Measurements from ENCODE around the gene FMN1. TPM values are rescaled to one million over a fixed set of nuclear protein-coding genes. Genes with fewer than 3 reads are reported as not detected.

Gene FMN1
- total RNA-seq, 2 donors from 2014 or later, result 0.60 to 1.1 TPM

GRCh38 chr15:32738666-32739065 lies 455.8 kb downstream of the FMN1 start:
- H3K27me3 Mint-ChIP-seq (ENCODE audit: insufficient read depth), result peaks cover 2% of the 10 kb centered on the region
- peaks cover 3% of the 10 kb centered on the region for H3K36me3 Mint-ChIP-seq (ENCODE audit: low read depth)
- H3K27ac Mint-ChIP-seq, result no peak overlapping the region
- TF ChIP-seq CTCF (conservative IDR thresholded peaks at IDR 0.05), result no peak
- DNase-seq, result no peak
- H3K9ac ChIP-seq (ENCODE audit: extremely low read depth, low read length, poor library complexity, severe bottlenecking), result no peak overlapping the region
- peaks cover 28% of the 10 kb centered on the region for H3K9me3 Mint-ChIP-seq
- no peaks in the 10 kb centered on the region for H3K27me3 ChIP-seq (ENCODE audit: control insufficient read depth, insufficient read depth, low read length, poor library complexity, severe bottlenecking)
- H3K4me1 Mint-ChIP-seq, result peaks cover 19% of the 10 kb centered on the region
- H3K4me3 ChIP-seq (ENCODE audit: low read length), result no peak overlapping the region
- peaks cover 24% of the 10 kb centered on the region for H3K9me3 ChIP-seq (ENCODE audit: control insufficient read depth, low read length)
- no peaks in the 10 kb centered on the region for H3K36me3 ChIP-seq (ENCODE audit: control insufficient read depth, insufficient read depth, low read length)
- H3K27ac ChIP-seq (ENCODE audit: low read depth, low read length), result no peak overlapping the region
- H3K4me1 ChIP-seq (ENCODE audit: control insufficient read depth, insufficient read depth, low read length), result no peaks in the 10 kb centered on the region
- no peak overlapping the region for H3K4me3 Mint-ChIP-seq
- 85% methylated on average over 1 of the region's 1 CpG; no CpG with 5 or more reads in 1 of the 2 experiments for WGBS, 2 experiments (ENCODE audit: insufficient coverage in 1 of 2, insufficient read length in 1 of 2)

GRCh38 chr15:32737304-32737703 lies 457.2 kb downstream of the FMN1 start:
- Histone ChIP-seq H3K36me3 (ENCODE audit: control insufficient read depth, insufficient read depth, low read length) (no peaks in the 10 kb centered on the region), H3K9ac (ENCODE audit: extremely low read depth, low read length, poor library complexity, severe bottlenecking) (no peak overlapping the region), H3K4me1 (ENCODE audit: control insufficient read depth, insufficient read depth, low read length) (no peaks in the 10 kb centered on the region), H3K9me3 (ENCODE audit: control insufficient read depth, low read length) (peaks cover 24% of the 10 kb centered on the region), H3K4me3 (ENCODE audit: low read length) (no peak overlapping the region), H3K27ac (ENCODE audit: low read depth, low read length) (no peak overlapping the region), H3K27me3 (ENCODE audit: control insufficient read depth, insufficient read depth, low read length, poor library complexity, severe bottlenecking) (no peaks in the 10 kb centered on the region)
- no peak overlapping the region for H3K27ac Mint-ChIP-seq
- peaks cover 15% of the 10 kb centered on the region for H3K4me1 Mint-ChIP-seq
- no peak overlapping the region for H3K4me3 Mint-ChIP-seq
- 93% methylated on average over 4 of the region's 4 CpGs; no CpG with 5 or more reads in 1 of the 2 experiments for WGBS, 2 experiments (ENCODE audit: insufficient coverage in 1 of 2, insufficient read length in 1 of 2)
- no peak for TF ChIP-seq CTCF (conservative IDR thresholded peaks at IDR 0.05)
- peaks cover 2% of the 10 kb centered on the region for H3K27me3 Mint-ChIP-seq (ENCODE audit: insufficient read depth)
- peaks cover 3% of the 10 kb centered on the region for H3K36me3 Mint-ChIP-seq (ENCODE audit: low read depth)
- H3K9me3 Mint-ChIP-seq, result peaks cover 26% of the 10 kb centered on the region
- no peak for DNase-seq

GRCh38 chr15:32736701-32737061 lies 457.8 kb downstream of the FMN1 start:
- Mint-ChIP-seq H3K27me3 (ENCODE audit: insufficient read depth) (peaks cover 3% of the 10 kb centered on the region), H3K9me3 (peaks cover 26% of the 10 kb centered on the region), H3K27ac (no peak overlapping the region), H3K4me1 (peaks cover 15% of the 10 kb centered on the region), H3K4me3 (no peak overlapping the region), H3K36me3 (ENCODE audit: low read depth) (peaks cover 3% of the 10 kb centered on the region)
- no peak overlapping the region for H3K27ac ChIP-seq (ENCODE audit: low read depth, low read length)
- no peaks in the 10 kb centered on the region for H3K27me3 ChIP-seq (ENCODE audit: control insufficient read depth, insufficient read depth, low read length, poor library complexity, severe bottlenecking)
- no peak overlapping the region for H3K4me3 ChIP-seq (ENCODE audit: low read length)
- H3K36me3 ChIP-seq (ENCODE audit: control insufficient read depth, insufficient read depth, low read length), result no peaks in the 10 kb centered on the region
- TF ChIP-seq CTCF (conservative IDR thresholded peaks at IDR 0.05), result no peak
- 98 to 100% methylated on average over 1 to 2 of the region's 2 CpGs for WGBS, 2 experiments (ENCODE audit: insufficient coverage in 1 of 2, insufficient read length in 1 of 2)
- H3K4me1 ChIP-seq (ENCODE audit: control insufficient read depth, insufficient read depth, low read length), result no peaks in the 10 kb centered on the region
- DNase-seq, result no peak
- H3K9ac ChIP-seq (ENCODE audit: extremely low read depth, low read length, poor library complexity, severe bottlenecking), result no peak overlapping the region
- peaks cover 18% of the 10 kb centered on the region for H3K9me3 ChIP-seq (ENCODE audit: control insufficient read depth, low read length)

All from endodermal cell (in vitro differentiated cells).